K562 (cell line): ENCODE measurements around the gene NRARP.

ENCODE experiments used
- CTCF ChIP-seq, 3 experiments: IDR thresholded peaks in 2 of 3; conservative IDR thresholded peaks in 1 of 3; 2 replicates each; pipeline ENCODE4 v1.5.1; 2011 to 2012; ENCODE audit warnings: low read length in 3 of 3, mild to moderate bottlenecking in 3 of 3, control low read depth in 2 of 3, improper control_type of control experiment in 1 of 3, inconsistent platforms in 1 of 3, low read depth in 1 of 3, mixed read lengths in 1 of 3, moderate library complexity in 1 of 3; ENCODE audit not compliant: insufficient read depth in 2 of 3
- ZBTB7A ChIP-seq: IDR thresholded peaks from 2 replicates; pipeline ENCODE4 v1.6.1; 2011; ENCODE audit warnings: low read depth, mild to moderate bottlenecking, low read length, moderate library complexity, borderline replicate concordance; ENCODE audit not compliant: control insufficient read depth
- ZEB2 ChIP-seq: fragments of 450-650 bp; IDR thresholded peaks from 2 replicates; pipeline ENCODE4 v1.6.1; 2016

DNA sequence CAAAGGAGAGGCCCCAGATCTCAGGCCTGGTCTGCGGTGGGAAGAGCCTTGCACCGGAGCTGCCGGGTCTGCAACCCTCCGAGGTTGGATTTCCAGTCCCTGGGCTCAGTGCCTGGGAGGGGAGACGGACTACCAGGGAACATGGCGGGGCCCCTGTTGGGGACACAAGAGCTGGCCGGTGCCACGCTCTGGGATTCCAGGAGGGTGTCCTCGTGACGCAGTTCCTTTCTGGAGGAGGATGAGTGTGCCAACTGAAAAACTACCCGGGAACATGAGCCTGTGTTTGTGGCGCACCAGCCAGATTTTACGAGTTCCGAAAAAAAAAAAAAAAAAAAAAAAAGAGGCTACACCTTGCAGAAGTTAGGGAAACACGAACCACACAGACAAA lies 9.0 kb downstream of the NRARP start:
- no peak for TF ChIP-seq ZEB2
- TF ChIP-seq CTCF (IDR thresholded peaks at IDR 0.05 in 2 of 3, conservative IDR thresholded peaks at IDR 0.05 in 1 of 3; ENCODE audit: insufficient read depth in 2 of 3, low read depth in 1 of 3, low read length in 3 of 3) = no peak
- TF ChIP-seq ZBTB7A = no peak
